LNCAP (cell line): ENCODE measurements around the gene C5orf47.

ENCODE experiments used
- CTCF ChIP-seq: fragments of 450-650 bp; IDR thresholded peaks from 2 replicates; pipeline ENCODE4 v1.5.1; 2017; ENCODE audit warnings: mild to moderate bottlenecking

Gene C5orf47

GRCh38 chr5:173972607-173972924 is 16.4 kb upstream of the C5orf47 start:
- TF ChIP-seq CTCF, result no peak

GRCh38 chr5:173972925-173973615 is 15.9 kb upstream of the C5orf47 start:
- TF ChIP-seq CTCF, result peak; percentile 82

GRCh38 chr5:173973616-173973969 is 15.4 kb upstream of the C5orf47 start:
- TF ChIP-seq CTCF, result no peak

GRCh38 chr5:173974688-173975239 is 14.2 kb upstream of the C5orf47 start:
- no peak for TF ChIP-seq CTCF

GRCh38 chr5:173981185-173981761 is 7.7 kb upstream of the C5orf47 start:
- TF ChIP-seq CTCF, result no peak

- TF ChIP-seq CTCF, result peak; percentile 62
Measured at GRCh38 chr5:173984218-173984617, 4.8 kb upstream of the C5orf47 start.

GRCh38 chr5:173989432-173990082 is 587 bp downstream of the C5orf47 start:
- no peak for TF ChIP-seq CTCF
